GM12878 (cell line): Measurements from ENCODE around the gene VSX1. TPM values are rescaled to one million over a fixed set of nuclear protein-coding genes. Genes with fewer than 3 reads are reported as not detected.

Source experiments
- ATAC-seq: fragments of 200-7000 bp; cut with Tn5 transposase; 3 replicates; pipeline ENCODE4 v1.9.1; 2020; ENCODE audit warnings: mild to moderate bottlenecking, moderate library complexity
- BruUV-seq: library from RNA; stranded (reverse); fragments of 400-500 nt; replicated peaks from 2 replicates; lab custom pipeline; 2021; lab: Mats Ljungman, UMichigan
- CTCF ChIA-PET: fragments of 300-600 bp; sonication (Branson Sonifier 250); formaldehyde crosslinking; extraction: SDS; loops from one replicate; lab custom pipeline; 2021; ENCODE audit warnings: inconsistent platforms; lab: Yijun Ruan, JAX
- POLR2A ChIA-PET: fragments of 350-600 bp; formaldehyde crosslinking; extraction: SDS; loops from one replicate; lab custom pipeline; 2021; ENCODE audit warnings: inconsistent platforms; lab: Charles Lee
- RAD21 ChIA-PET: fragments of 300-600 bp; sonication (Branson Sonifier 250); formaldehyde crosslinking; loops from one replicate; lab custom pipeline; 2023; ENCODE audit warnings: antibody characterized with exemption; ENCODE audit not compliant: unreplicated experiment; lab: Charles Lee
- SMC1A ChIA-PET: fragments of 300-600 bp; sonication (Branson Sonifier 250); formaldehyde crosslinking; loops from one replicate; lab custom pipeline; 2023; ENCODE audit not compliant: unreplicated experiment, uncharacterized antibody; lab: Charles Lee
- DNase-seq: peaks from one replicate; pipeline ENCODE4 v3.0.0-alpha.2; 2011; ENCODE audit warnings: low read depth, low spot score
- FAIRE-seq: peaks from 3 replicates; lab custom pipeline; 2011; peaks lifted over from hg19 to GRCh38; lab: Jason Lieb, UNC
- H2AFZ ChIP-seq: 2 replicates; pipeline ENCODE4 v1.6.0; 2011; ENCODE audit warnings: low read depth, low read length, control low read depth; ENCODE audit not compliant: control insufficient read depth
- H3K27ac ChIP-seq: 2 replicates; pipeline ENCODE4 v1.5.1; 2011; ENCODE audit warnings: control low read depth; ENCODE audit not compliant: control insufficient read depth, insufficient read depth
- H3K27me3 ChIP-seq, 2 experiments: replicated peaks in 1 of 2; 2 replicates each; pipeline versions ENCODE4 v1.6.0 to v1.6.1; 2011; ENCODE audit warnings: low read length in 1 of 2; ENCODE audit not compliant: control insufficient read depth in 2 of 2, insufficient read depth in 2 of 2
- H3K36me3 ChIP-seq, 2 experiments: 2 replicates each; pipeline ENCODE4 v1.5.1; 2011; ENCODE audit warnings: low read length in 1 of 2; ENCODE audit not compliant: control insufficient read depth in 2 of 2, insufficient read depth in 2 of 2
- H3K4me1 ChIP-seq: 2 replicates; pipeline ENCODE4 v1.6.1; 2011; ENCODE audit warnings: mild to moderate bottlenecking, low read length, moderate library complexity, mixed read lengths; ENCODE audit not compliant: control insufficient read depth, insufficient read depth
- H3K4me2 ChIP-seq: 2 replicates; pipeline ENCODE4 v1.6.0; 2011; ENCODE audit warnings: control low read depth; ENCODE audit not compliant: control insufficient read depth, insufficient read depth
- H3K4me3 ChIP-seq: fragments of 200-600 bp; sonication (generic); 2 replicates; pipeline ENCODE4 v1.5.1; 2016
- H3K79me2 ChIP-seq: 2 replicates; pipeline ENCODE4 v1.6.0; 2011; ENCODE audit warnings: low read length; ENCODE audit not compliant: control insufficient read depth, insufficient read depth
- H3K9ac ChIP-seq: 2 replicates; pipeline ENCODE4 v1.8.0; 2011; ENCODE audit warnings: low read length, control low read depth, mixed read lengths; ENCODE audit not compliant: control insufficient read depth, insufficient read depth
- H3K9me3 ChIP-seq: replicated peaks from 3 replicates; pipeline ENCODE4 v1.5.1; 2011; ENCODE audit warnings: mild to moderate bottlenecking, low read length; ENCODE audit not compliant: control insufficient read depth, insufficient read depth
- H4K20me1 ChIP-seq: 2 replicates; pipeline ENCODE4 v1.6.0; 2011; ENCODE audit not compliant: control insufficient read depth, insufficient read depth
- CEBPZ ChIP-seq: fragments of 150-350 bp; IDR thresholded peaks from 2 replicates; pipeline ENCODE4 v1.6.1; 2016; ENCODE audit warnings: low read depth, low read length
- ESRRA ChIP-seq: IDR thresholded peaks from 2 replicates; pipeline ENCODE4 v1.6.1; 2012; ENCODE audit warnings: mild to moderate bottlenecking, low read length, improper control_type of control experiment
- HDAC2 ChIP-seq: fragments of 200-600 bp; sonication (generic); IDR thresholded peaks from 2 replicates; pipeline ENCODE4 v1.6.1; 2017
- IRF3 ChIP-seq: fragments of 450-650 bp; IDR thresholded peaks from 2 replicates; pipeline ENCODE4 v1.6.1; 2014; ENCODE audit warnings: mild to moderate bottlenecking
- NR2C2 ChIP-seq: IDR thresholded peaks from 2 replicates; pipeline ENCODE4 v1.6.1; 2011; ENCODE audit warnings: borderline replicate concordance, low read depth; ENCODE audit not compliant: control insufficient read depth, insufficient read length
- PKNOX1 ChIP-seq: fragments of 450-650 bp; IDR thresholded peaks from 2 replicates; pipeline ENCODE4 v1.6.1; 2016; ENCODE audit warnings: mild to moderate bottlenecking
- REST ChIP-seq: IDR thresholded peaks from 2 replicates; pipeline ENCODE4 v1.6.1; 2012; ENCODE audit warnings: mild to moderate bottlenecking, low read depth, low read length
- YY1 ChIP-seq: IDR thresholded peaks from 2 replicates; pipeline ENCODE4 v1.6.1; 2011; ENCODE audit warnings: low read depth, mild to moderate bottlenecking, low read length
- ZNF274 ChIP-seq: IDR thresholded peaks from one replicate; pipeline ENCODE4 v1.8.0; 2011; ENCODE audit not compliant: insufficient read length, insufficient read depth
- ZNF622 ChIP-seq: fragments of 450-650 bp; IDR thresholded peaks from 2 replicates; pipeline ENCODE4 v1.6.1; 2017; ENCODE audit warnings: mild to moderate bottlenecking, inconsistent platforms
- ZNF687 ChIP-seq: fragments of 450-650 bp; IDR thresholded peaks from 2 replicates; pipeline ENCODE4 v1.6.1; 2017; ENCODE audit warnings: mild to moderate bottlenecking, moderate library complexity
- WGBS: methylation state at CpG from one replicate; pipeline ENCODE4 v1.1.6; 2016; ENCODE audit warnings: low lambda C conversion rate; ENCODE audit not compliant: insufficient replicate concordance, insufficient coverage; ENCODE audit errors: missing lambda C conversion rate; 5-methylcytosine and 5-hydroxymethylcytosine counted together
- in situ Hi-C: fragments of 300-500 bp; cut with MboI; formaldehyde crosslinking; loops from 9 replicates; pipeline ENCODE4 v1.14.3; 2018; ENCODE audit warnings: mixed read lengths
- intact Hi-C: fragments of 100-400 bp; cut with micrococcal nuclease; formaldehyde crosslinking; loops from one replicate; pipeline ENCODE4 v1.14.2; 2022; ENCODE audit not compliant: unreplicated experiment
- polyA plus RNA-seq, 11 experiments: library from polyadenylated mRNA; depleted of rRNA in 4 of 11; unstranded in 6 of 11; stranded (reverse) in 5 of 11; fragments of >200 nt; fragmentation: Nextera tagmentation in 4 of 11; fragmentation: Illumina TruSeq in 1 of 11; extraction: Ambion mirVana in 4 of 11; extraction: Trizol in 1 of 11; gene quantifications; 1 replicate in 1 of 11; 2 replicates in 10 of 11; pipeline versions ENCODE4 v1.2.1 to v1.2.3, GENCODE V29; 2011 to 2016; ENCODE audit warnings: inconsistent platforms in 2 of 11, missing spikeins in 2 of 11, low read depth in 1 of 11
- total RNA-seq, 4 experiments: library from RNA; depleted of rRNA in 3 of 4; stranded (reverse); fragments of >200 nt in 3 of 4; fragmentation: Illumina TruSeq in 1 of 4; extraction: Trizol in 1 of 4; gene quantifications; 2 replicates each; pipeline versions ENCODE4 v1.2.1 to v1.2.3, GENCODE V29; 2013 to 2021

Gene VSX1
- total and polyA plus RNA-seq, 10 of the 15 experiments (the other 5 are each of a cell fraction or from before 2014, with no cell fraction given), result 0.05 TPM; not detected in 9

DNA sequence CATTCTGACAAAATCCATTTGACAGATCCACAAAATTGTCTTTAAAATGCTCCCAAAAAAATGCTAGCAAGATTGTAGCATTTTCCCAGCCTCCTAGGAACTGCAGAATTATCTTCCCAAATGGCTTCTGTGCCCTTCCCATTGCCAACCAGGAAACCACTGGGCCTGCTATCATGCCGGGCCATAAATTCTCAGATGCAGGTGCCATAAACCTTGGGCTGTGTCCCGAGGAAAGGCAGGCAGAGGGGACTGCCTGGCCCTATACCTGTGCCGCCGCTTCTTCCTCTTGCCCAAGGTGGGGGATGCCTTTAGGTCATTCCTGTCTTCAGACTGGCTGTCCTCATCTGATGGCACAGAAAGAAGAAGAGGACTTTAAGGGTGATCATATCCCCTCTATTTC is 2.8 kb downstream of the VSX1 start:
- RAD21 ChIA-PET, result no interaction called here
- FAIRE-seq (no peak), ATAC-seq (no peak), DNase-seq (no peak)
- CTCF ChIA-PET, result interaction anchor here (1.2 to 2.8 kb wide), 3 partner anchors 14 to 319 kb away, joined by 3 to 8 read pairs (median 4); no protein-coding TSS in a partner anchor
- Histone ChIP-seq H3K27me3 (peaks cover 11 to 28% of the 10 kb centered on the region in 2 experiments), H3K9ac (no peak overlapping the region), H3K4me2 (no peak overlapping the region), H2AFZ (no peak overlapping the region), H3K36me3 (no peaks in the 10 kb centered on the region; a peak in 1 of 4 replicates), H3K27ac (no peak overlapping the region), H4K20me1 (no peaks in the 10 kb centered on the region), H3K9me3 (no peaks in the 10 kb centered on the region; the same call in 2 of the 3 replicates), H3K4me3 (no peak overlapping the region), H3K4me1 (no peaks in the 10 kb centered on the region), H3K79me2 (no peaks in the 10 kb centered on the region)
- SMC1A ChIA-PET, result interaction anchor here (1.1 to 1.8 kb wide), 2 partner anchors 12 to 83 kb away, joined by 4 to 6 read pairs; no protein-coding TSS in a partner anchor
- BruUV-seq, result no TSS peak
- in situ Hi-C loops (no loop called here), intact Hi-C loops (no loop called here)
- POLR2A ChIA-PET, result interaction anchor here (0.6 kb wide), 1 partner anchor 59 kb away, joined by 3 read pairs; no protein-coding TSS in a partner anchor
- WGBS, result 54% methylated on average over 4 of the region's 4 CpGs
- TF ChIP-seq IRF3, result no peak
- no peak for TF ChIP-seq ZNF274
- TF ChIP-seq ZNF622, result no peak
- TF ChIP-seq NR2C2, result no peak
- no peak for TF ChIP-seq ESRRA
- TF ChIP-seq ZNF687, result no peak
- no peak for TF ChIP-seq CEBPZ
- TF ChIP-seq HDAC2, result no peak
- TF ChIP-seq REST, result no peak
- TF ChIP-seq PKNOX1, result no peak
- TF ChIP-seq YY1, result no peak
